ENCODE measurements around the gene COBL. TPM values are rescaled to one million over a fixed set of nuclear protein-coding genes. Genes with fewer than 3 reads are reported as not detected.

COBL gene
- total and polyA plus RNA-seq, 9 of the 15 experiments (the other 6 are each of a cell fraction or from before 2014, with no cell fraction given), result 0.01 to 2.4 (median 0.09) TPM; not detected in 3

GRCh38 chr7:51067757-51068156 lies 248.9 kb downstream of the COBL start (continued):
- peak; percentile 67 for TF ChIP-seq CTCFL (IDR thresholded peaks at IDR 0.05; ENCODE audit: borderline replicate concordance, insufficient read depth, low read depth, low read length, poor library complexity, severe bottlenecking)
- TF ChIP-seq ZNF695 (CRISPR knock-in tag; IDR thresholded peaks at IDR 0.05), result no peak
- TF ChIP-seq RBM14 (IDR thresholded peaks at IDR 0.05; ENCODE audit: borderline replicate concordance, insufficient read depth, low read depth, low read length), result no peak
- no peak for TF ChIP-seq HBP1 (CRISPR knock-in tag; IDR thresholded peaks at IDR 0.05)
- no peak for TF ChIP-seq TFE3 (CRISPR knock-in tag; IDR thresholded peaks at IDR 0.05)
- TF ChIP-seq PHF21A (IDR thresholded peaks at IDR 0.05; ENCODE audit: borderline replicate concordance, low read depth), result no peak
- TF ChIP-seq RAD21 (CRISPR knock-in tag; conservative IDR thresholded peaks at IDR 0.05 in 1 of 2, IDR thresholded peaks at IDR 0.05 in 1 of 2), result peak; percentile 57 to 71
- TF ChIP-seq ZNF318 (IDR thresholded peaks at IDR 0.05; ENCODE audit: borderline replicate concordance in 1 of 2, low read depth in 1 of 2), result no peak
- no peak for TF ChIP-seq ZBTB7A (IDR thresholded peaks at IDR 0.05; ENCODE audit: borderline replicate concordance, control insufficient read depth, low read depth, low read length)
- TF ChIP-seq ZNF589 (CRISPR knock-in tag; IDR thresholded peaks at IDR 0.05; ENCODE audit: low read depth), result no peak
- TF ChIP-seq ZNF766 (CRISPR knock-in tag; conservative IDR thresholded peaks at IDR 0.05), result no peak
- no peak for TF ChIP-seq XRCC3 (IDR thresholded peaks at IDR 0.05)
